ENCODE measurements around the gene HSD17B11. TPM values are rescaled to one million over a fixed set of nuclear protein-coding genes. Genes with fewer than 3 reads are reported as not detected.
"Not testable (repeated sequence)": the region's sequence is repeated elsewhere in the genome, so short reads cannot be mapped to it uniquely, and the experiment has no call there.

The HSD17B11 gene
- total RNA-seq, 3 donors from 2014 or later = 142 to 252 (median 250) TPM

- H3K4me1 ChIP-seq (ENCODE audit: low read depth) = no peaks in the 10 kb centered on the region
- peaks cover 5% of the 10 kb centered on the region for H3K36me3 ChIP-seq (ENCODE audit: low read depth)
- DNase-seq (no peak), ATAC-seq (no peak)
- no peak for TF ChIP-seq CTCF (IDR thresholded peaks at IDR 0.05)
- no peak overlapping the region for H3K4me3 ChIP-seq
- intact Hi-C loops (cut with DNase I, micrococcal nuclease) = no loop called here
- H3K9me3 ChIP-seq = peaks cover 3% of the 10 kb centered on the region
These were observed 45.8 kb downstream of the HSD17B11 start for GRCh38 chr4:87345139-87345538.

GRCh38 chr4:87342872-87343271 is 48.1 kb downstream of the HSD17B11 start:
- Histone ChIP-seq H3K36me3 (ENCODE audit: low read depth) (peaks cover 5% of the 10 kb centered on the region), H3K4me3 (no peak overlapping the region), H3K9me3 (peaks cover 3% of the 10 kb centered on the region), H3K4me1 (ENCODE audit: low read depth) (no peaks in the 10 kb centered on the region)
- TF ChIP-seq CTCF (IDR thresholded peaks at IDR 0.05) = no peak
- DNase-seq = no peak
- intact Hi-C loops (cut with DNase I, micrococcal nuclease) = no loop called here
- no peak for ATAC-seq

- H3K36me3 ChIP-seq (ENCODE audit: low read depth); H3K4me1 ChIP-seq (ENCODE audit: low read depth); H3K4me3 ChIP-seq; ATAC-seq; DNase-seq; intact Hi-C loops (cut with DNase I, micrococcal nuclease); H3K9me3 ChIP-seq: not testable (repeated sequence)
These were observed 48.9 kb downstream of the HSD17B11 start for GRCh38 chr4:87341954-87342635.

GRCh38 chr4:87339440-87339839 is 51.5 kb downstream of the HSD17B11 start:
- no peaks in the 10 kb centered on the region for H3K9me3 ChIP-seq
- no peaks in the 10 kb centered on the region for H3K4me1 ChIP-seq (ENCODE audit: low read depth)
- no peak for TF ChIP-seq CTCF (IDR thresholded peaks at IDR 0.05)
- ATAC-seq (no peak), DNase-seq (no peak)
- no peak overlapping the region for H3K4me3 ChIP-seq
- peaks cover 16% of the 10 kb centered on the region for H3K36me3 ChIP-seq (ENCODE audit: low read depth)
- intact Hi-C loops (cut with DNase I, micrococcal nuclease) = no loop called here

- no peak for ATAC-seq
- Histone ChIP-seq H3K9me3 (peaks cover 9% of the 10 kb centered on the region), H3K4me1 (ENCODE audit: low read depth) (no peaks in the 10 kb centered on the region), H3K4me3 (no peak overlapping the region), H3K36me3 (ENCODE audit: low read depth) (peaks cover 16% of the 10 kb centered on the region)
- no peak for DNase-seq
- TF ChIP-seq CTCF (IDR thresholded peaks at IDR 0.05) = no peak
- intact Hi-C loops (cut with DNase I, micrococcal nuclease) = no loop called here
These were observed 53.6 kb downstream of the HSD17B11 start for GRCh38 chr4:87337361-87337760.

GRCh38 chr4:87333267-87333666 is 57.7 kb downstream of the HSD17B11 start:
- H3K36me3 ChIP-seq (ENCODE audit: low read depth) = peaks cover 11% of the 10 kb centered on the region
- ATAC-seq (no peak), DNase-seq (no peak)
- no peaks in the 10 kb centered on the region for H3K4me1 ChIP-seq (ENCODE audit: low read depth)
- intact Hi-C loops (cut with DNase I, micrococcal nuclease) = no loop called here
- peaks cover 9% of the 10 kb centered on the region for H3K9me3 ChIP-seq
- no peak overlapping the region for H3K4me3 ChIP-seq
- no peak for TF ChIP-seq CTCF (IDR thresholded peaks at IDR 0.05)
